K562 (cell line): ENCODE results near the gene KIAA0930. TPM values are rescaled to one million over a fixed set of nuclear protein-coding genes. Genes with fewer than 3 reads are reported as not detected.

ENCODE experiments used
- ATAC-seq: fragments of 200-7000 bp; cut with Tn5 transposase; 3 replicates; pipeline ENCODE4 v1.9.1; 2020; ENCODE audit warnings: moderate library complexity
- BruUV-seq: library from RNA; stranded (reverse); fragments of 400-500 nt; replicated peaks from 2 replicates; lab custom pipeline; 2021; lab: Mats Ljungman, UMichigan
- CTCF ChIA-PET: fragments of 300-600 bp; formaldehyde crosslinking; extraction: SDS; loops from one replicate; lab custom pipeline; 2021; ENCODE audit warnings: low intra/inter-chr PET ratio; lab: Yijun Ruan, JAX
- POLR2A ChIA-PET: fragments of 300-600, 350-650 bp; sonication (Branson Sonifier 250); formaldehyde crosslinking; extraction: SDS; loops from one replicate; lab custom pipeline; 2021; ENCODE audit warnings: antibody characterized with exemption, inconsistent platforms; lab: Yijun Ruan, JAX
- DNase-seq, 4 experiments: peaks; one replicate each; pipeline versions ENCODE4 v3.0.0 to v3.0.0-alpha.2; 2011 to 2018; ENCODE audit warnings: low spot score in 3 of 4, mixed read lengths in 3 of 4; ENCODE audit errors: extremely low read depth in 1 of 4
- FAIRE-seq: peaks from 2 replicates; lab custom pipeline; 2011; peaks lifted over from hg19 to GRCh38; lab: Jason Lieb, UNC
- H2AFZ ChIP-seq: 2 replicates; pipeline ENCODE4 v1.6.0; 2011; ENCODE audit warnings: low read depth, low read length, control low read depth, inconsistent platforms
- H3K27ac ChIP-seq: fragments of 200-600 bp; 3 replicates; pipeline ENCODE4 v1.8.0; 2011; ENCODE audit warnings: low read depth, mild to moderate bottlenecking, control low read depth, inconsistent platforms, low read length, moderate library complexity, mixed read lengths; ENCODE audit errors: extremely low read depth
- H3K27me3 ChIP-seq, 2 experiments: fragments of 300-600 bp in 1 of 2; 2 replicates in 1 of 2; 3 replicates in 1 of 2; pipeline versions ENCODE4 v1.6.0 to v1.8.0; 2011; ENCODE audit warnings: inconsistent platforms in 2 of 2, low read length in 2 of 2, mild to moderate bottlenecking in 1 of 2, mixed read lengths in 1 of 2, moderate library complexity in 1 of 2; ENCODE audit not compliant: control insufficient read depth in 2 of 2, insufficient read depth in 2 of 2
- H3K36me3 ChIP-seq: fragments of 300-600 bp; 3 replicates; pipeline ENCODE4 v1.8.0; 2011; ENCODE audit warnings: mild to moderate bottlenecking, low read length, inconsistent platforms; ENCODE audit not compliant: control insufficient read depth, insufficient read depth
- H3K4me1 ChIP-seq, 2 experiments: fragments of 200-600 bp in 1 of 2; replicated peaks in 1 of 2; 2 replicates in 1 of 2; 3 replicates in 1 of 2; pipeline versions ENCODE4 v1.5.1 to v1.8.0; 2011; ENCODE audit warnings: inconsistent platforms in 2 of 2, low read length in 2 of 2, mild to moderate bottlenecking in 1 of 2, mixed read lengths in 1 of 2, moderate library complexity in 1 of 2; ENCODE audit not compliant: control insufficient read depth in 2 of 2, insufficient read depth in 2 of 2
- H3K4me2 ChIP-seq: 2 replicates; pipeline ENCODE4 v1.6.1; 2011; ENCODE audit warnings: low read length, control low read depth, inconsistent platforms, mixed read lengths; ENCODE audit not compliant: insufficient read depth
- H3K4me3 ChIP-seq: fragments of 200-600 bp; sonication (generic), shearing (Covaris generic); 2 replicates; pipeline ENCODE4 v1.5.1; 2016; ENCODE audit warnings: control low read depth, inconsistent platforms
- H3K79me2 ChIP-seq: fragments of 200-600 bp; 3 replicates; pipeline ENCODE4 v1.8.0; 2011; ENCODE audit warnings: low read length, inconsistent platforms; ENCODE audit not compliant: control insufficient read depth, insufficient read depth
- H3K9ac ChIP-seq, 2 experiments: 2 replicates each; pipeline versions ENCODE4 v1.6.0 to v1.6.1; 2011; ENCODE audit warnings: low read depth in 2 of 2, low read length in 2 of 2, control low read depth in 1 of 2, inconsistent platforms in 1 of 2, mild to moderate bottlenecking in 1 of 2, mixed read lengths in 1 of 2; ENCODE audit not compliant: insufficient read depth in 1 of 2
- H3K9me1 ChIP-seq: one replicate; pipeline ENCODE4 v1.6.0; 2011; ENCODE audit warnings: inconsistent platforms, mild to moderate bottlenecking, low read length, moderate library complexity; ENCODE audit not compliant: control insufficient read depth, insufficient read depth
- H3K9me3 ChIP-seq: replicated peaks from 2 replicates; pipeline ENCODE4 v1.5.1; 2011; ENCODE audit warnings: low read depth, low read length, inconsistent platforms; ENCODE audit not compliant: control insufficient read depth, insufficient read depth
- H4K20me1 ChIP-seq: replicated peaks from 2 replicates; pipeline ENCODE4 v1.6.1; 2011; ENCODE audit warnings: low read length, inconsistent platforms, mixed read lengths; ENCODE audit not compliant: control insufficient read depth, insufficient read depth
- HNRNPL ChIP-seq: fragments of 200-400 bp; formaldehyde crosslinking; IDR thresholded peaks from 2 replicates; pipeline ENCODE4 v1.6.1; 2017; ENCODE audit warnings: low read depth, mild to moderate bottlenecking, low read length
- HNRNPLL ChIP-seq: fragments of 200-400 bp; formaldehyde crosslinking; IDR thresholded peaks from 2 replicates; pipeline ENCODE4 v1.6.1; 2017; ENCODE audit warnings: low read length, low read depth, mild to moderate bottlenecking; ENCODE audit not compliant: poor library complexity, severe bottlenecking
- ID3 ChIP-seq, 2 experiments: fragments of 250-450 bp in 1 of 2; fragments of 450-650 bp in 1 of 2; sonication (Bioruptor Pico) in 1 of 2; IDR thresholded peaks; 2 replicates each; pipeline versions ENCODE4 v1.6.1 to v1.8.0; 2016 to 2021; ENCODE audit warnings: mild to moderate bottlenecking in 2 of 2, moderate library complexity in 2 of 2, missing compliant biosample characterization in 1 of 2, missing genetic modification characterization in 1 of 2
- NRF1 ChIP-seq, 2 experiments: fragments of 450-650 bp; IDR thresholded peaks in 1 of 2; conservative IDR thresholded peaks in 1 of 2; 2 replicates each; pipeline ENCODE4 v1.6.1; 2014; ENCODE audit warnings: mild to moderate bottlenecking in 2 of 2
- TRIM25 ChIP-seq: fragments of 450-650 bp; IDR thresholded peaks from 2 replicates; pipeline ENCODE4 v1.7.0; 2016; ENCODE audit warnings: borderline replicate concordance
- ZBTB11 ChIP-seq, 3 experiments: fragments of 200-800 bp in 1 of 3; fragments of 250-450 bp in 1 of 3; fragments of 450-650 bp in 1 of 3; sonication (Bioruptor Pico) in 1 of 3; sonication (Bioruptor generic) in 1 of 3; formaldehyde crosslinking in 1 of 3; IDR thresholded peaks; 2 replicates each; pipeline versions ENCODE4 v1.6.1 to v1.8.0; 2016 to 2022; ENCODE audit warnings: mild to moderate bottlenecking in 2 of 3, missing genetic modification characterization in 2 of 3, missing compliant biosample characterization in 1 of 3, moderate library complexity in 1 of 3
- ZBTB43 ChIP-seq: sonication (generic); formaldehyde crosslinking; IDR thresholded peaks from 2 replicates; pipeline ENCODE4 v1.8.0; 2023; ENCODE audit warnings: mild to moderate bottlenecking, missing genetic modification reagents
- WGBS: fragments of 100-300 bp; shearing (Covaris generic); methylation state at CpG from one replicate; pipeline ENCODE4 v1.1.6; 2016; ENCODE audit warnings: low coverage, mixed read lengths; ENCODE audit not compliant: insufficient coverage; ENCODE audit errors: missing lambda C conversion rate; 5-methylcytosine and 5-hydroxymethylcytosine counted together
- in situ Hi-C: fragments of 300-500 bp; cut with MboI; formaldehyde crosslinking; loops from 4 replicates; pipeline ENCODE4 v1.15.0; 2018; ENCODE audit warnings: inconsistent platforms, mixed read lengths
- intact Hi-C: fragments of 100-400 bp; cut with micrococcal nuclease; formaldehyde crosslinking; loops from 2 replicates; pipeline ENCODE4 v1.14.2; 2022
- polyA plus RNA-seq, 8 experiments: library from polyadenylated mRNA; depleted of rRNA in 4 of 8; stranded (reverse) in 5 of 8; unstranded in 3 of 8; fragments of >200 nt; fragmentation: Nextera tagmentation in 2 of 8; fragmentation: Illumina TruSeq in 1 of 8; extraction: Ambion mirVana in 2 of 8; extraction: Trizol in 1 of 8; gene quantifications; 2 replicates each; pipeline versions ENCODE4 v1.2.1 to v1.2.3, GENCODE V29; 2011 to 2014; ENCODE audit warnings: inconsistent platforms in 1 of 8, missing spikeins in 1 of 8
- total RNA-seq, 7 experiments: library from RNA; depleted of rRNA in 6 of 7; stranded (reverse); fragments of >200 nt in 6 of 7; fragmentation: Illumina TruSeq in 2 of 7; extraction: Trizol in 2 of 7; gene quantifications; 2 replicates each; pipeline versions ENCODE4 v1.2.1 to v1.2.3, GENCODE V29; 2011 to 2021; ENCODE audit warnings: low replicate concordance in 1 of 7

The KIAA0930 gene
- total and polyA plus RNA-seq, 9 of the 15 experiments (the other 6 are each of a cell fraction or from before 2014, with no cell fraction given), result 0.24 to 12.1 (median 6.4) TPM

GRCh38 chr22:45212306-45212709 is 28.4 kb downstream of the KIAA0930 start (continued):
- TF ChIP-seq ID3 (CRISPR knock-in tag; IDR thresholded peaks at IDR 0.05), result no peak
- no peak for TF ChIP-seq ID3 (tag; IDR thresholded peaks at IDR 0.05)
- TF ChIP-seq TRIM25, result no peak
- no peak for TF ChIP-seq HNRNPL

- ChIA-PET POLR2A (no interaction called here), CTCF (no interaction called here)
- DNase-seq (no peak), ATAC-seq (no peak), FAIRE-seq (no peak)
- no peak overlapping the region for H2AFZ ChIP-seq
- peaks cover 22% of the 10 kb centered on the region; the same call in 1 of the 2 replicates for H4K20me1 ChIP-seq
- no peaks in the 10 kb centered on the region for H3K9me3 ChIP-seq
- H3K9me1 ChIP-seq, result no peaks in the 10 kb centered on the region
- no peak overlapping the region for H3K4me2 ChIP-seq
- H3K27me3 ChIP-seq, result peaks cover 0 to 8% of the 10 kb centered on the region in 2 experiments; a peak in 2 of 5 replicates
- 79% methylated on average over 14 of the region's 18 CpGs for WGBS
- in situ Hi-C loops, result no loop called here
- H3K36me3 ChIP-seq, result no peaks in the 10 kb centered on the region
- no peak overlapping the region for H3K27ac ChIP-seq
- no peaks in the 10 kb centered on the region for H3K79me2 ChIP-seq
- H3K4me3 ChIP-seq, result no peak overlapping the region
- H3K4me1 ChIP-seq, result peaks cover 0 to 36% of the 10 kb centered on the region in 2 experiments; a peak in 3 of 5 replicates
- peak overlapping the region in 1 of 2 experiments; percentile 35; a peak in 1 of 4 replicates for H3K9ac ChIP-seq
- intact Hi-C loops, result no loop called here
- BruUV-seq, result no TSS peak
- no peak for TF ChIP-seq NRF1 (conservative IDR thresholded peaks at IDR 0.05 in 1 of 2, IDR thresholded peaks at IDR 0.05 in 1 of 2)
- no peak for TF ChIP-seq HNRNPLL
- no peak for TF ChIP-seq ZBTB43 (CRISPR knock-in tag)
- no peak for TF ChIP-seq ZBTB11 (CRISPR knock-in tag; IDR thresholded peaks at IDR 0.05)
These were observed 28.8 kb downstream of the KIAA0930 start for GRCh38 chr22:45211848-45212247.
